NCI-H1092 treated with DMSO at 0.1 percent for 48 hours (cell line): ENCODE results near the gene LUC7L.
"Not testable (repeated sequence)": the region's sequence is repeated elsewhere in the genome, so short reads cannot be mapped to it uniquely, and the experiment has no call there.

ENCODE experiments used
- DNase-seq: peaks from one replicate; lab custom pipeline; 2025; lab: John Stamatoyannopoulos, UW

Gene LUC7L

DNA sequence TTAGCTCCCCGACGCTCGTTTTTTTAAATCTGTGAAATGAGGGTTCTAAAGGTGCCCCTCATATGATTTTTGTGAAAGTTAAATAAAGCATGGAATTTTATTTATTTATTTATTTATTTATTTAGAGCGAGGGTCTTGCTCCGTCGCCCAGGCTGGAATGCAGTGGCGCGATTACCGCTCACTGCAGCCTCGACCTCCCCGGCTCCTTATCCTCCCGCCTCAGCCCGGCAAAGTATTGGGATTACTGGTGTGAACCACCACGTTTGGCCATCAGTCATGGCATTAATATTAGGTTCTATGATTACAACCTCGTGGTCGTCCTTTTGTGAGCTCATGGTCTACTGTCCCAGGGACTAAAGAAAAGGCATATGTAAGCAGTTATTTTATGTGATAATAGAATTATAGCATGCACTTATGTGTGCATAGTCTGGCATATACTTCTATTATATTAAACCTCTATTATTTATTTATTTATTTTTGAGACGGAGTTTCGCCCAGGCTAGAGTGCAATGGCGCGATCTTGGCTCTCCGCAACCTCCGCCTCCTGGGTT is 557 bp upstream of the LUC7L start:
- no peak for DNase-seq

- peak; percentile 64 for DNase-seq
Measured at GRCh38 chr16:228151-228851, 948 bp downstream of the LUC7L start.

GRCh38 chr16:220021-220420 is 9.2 kb downstream of the LUC7L start:
- DNase-seq = no peak

DNA sequence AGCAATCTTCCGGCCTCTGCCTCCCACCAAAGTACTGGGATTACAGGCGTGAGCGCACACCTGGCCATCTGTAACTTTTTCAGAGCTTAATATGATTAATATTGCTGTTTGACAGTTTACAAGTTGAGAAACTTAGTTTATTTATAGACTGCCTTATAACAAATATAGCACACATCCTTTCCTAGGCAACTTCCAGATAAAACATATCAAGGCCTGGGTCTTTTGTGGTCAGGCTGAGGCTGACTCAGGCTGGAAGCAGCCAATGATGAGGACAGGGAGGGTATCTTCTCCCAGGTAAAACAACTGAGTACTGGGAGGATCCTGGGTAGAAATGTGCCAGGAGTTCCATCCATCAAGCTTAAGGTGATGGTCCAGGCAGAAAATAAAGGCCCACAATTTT is 16.2 kb downstream of the LUC7L start:
- no peak for DNase-seq

DNA sequence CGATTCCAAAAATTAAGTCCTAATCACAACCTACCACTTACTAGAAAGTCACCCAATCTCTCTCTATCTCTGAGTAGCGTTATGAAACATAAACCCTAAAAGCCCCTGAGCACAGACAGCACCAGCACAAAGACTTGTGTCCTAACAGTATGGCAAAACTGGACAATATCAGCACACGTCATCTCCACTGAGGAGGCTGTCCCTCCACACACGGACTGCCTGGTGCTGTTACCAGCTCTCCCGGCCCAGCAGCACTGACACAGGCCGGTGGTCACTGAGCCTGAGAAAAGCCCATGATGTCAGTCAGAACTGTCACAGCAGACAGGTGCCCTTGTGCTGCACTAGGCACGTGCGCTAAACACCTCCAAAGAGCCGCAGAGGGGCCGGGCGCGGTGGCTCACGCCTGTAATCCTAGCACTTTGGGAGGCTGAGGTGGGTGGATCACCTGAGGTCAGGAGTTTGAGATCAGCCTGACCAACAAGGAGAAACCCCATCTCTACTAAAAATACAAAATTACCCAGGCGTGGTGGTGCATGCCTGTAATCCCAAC is 17.5 kb downstream of the LUC7L start:
- not testable (repeated sequence) for DNase-seq

DNA sequence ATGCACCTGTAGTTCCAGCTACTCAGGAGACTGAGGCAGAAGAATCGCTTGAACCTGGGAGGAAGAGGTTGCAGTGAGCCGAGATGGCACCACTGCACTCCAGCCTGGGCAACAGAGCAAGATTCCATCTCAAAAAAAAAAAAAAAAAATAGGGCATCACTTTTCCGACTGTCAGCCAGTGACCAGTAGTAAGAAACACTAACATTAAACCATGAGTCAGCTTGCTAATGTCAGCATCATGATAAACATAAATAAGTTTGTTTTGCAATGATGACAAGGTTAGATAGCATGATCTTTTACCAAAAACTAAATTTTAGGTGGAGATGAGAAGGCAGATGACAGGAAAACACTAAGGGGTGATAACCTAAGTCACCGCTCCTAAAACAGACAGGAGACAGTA is 19.9 kb downstream of the LUC7L start:
- not testable (repeated sequence) for DNase-seq

DNA sequence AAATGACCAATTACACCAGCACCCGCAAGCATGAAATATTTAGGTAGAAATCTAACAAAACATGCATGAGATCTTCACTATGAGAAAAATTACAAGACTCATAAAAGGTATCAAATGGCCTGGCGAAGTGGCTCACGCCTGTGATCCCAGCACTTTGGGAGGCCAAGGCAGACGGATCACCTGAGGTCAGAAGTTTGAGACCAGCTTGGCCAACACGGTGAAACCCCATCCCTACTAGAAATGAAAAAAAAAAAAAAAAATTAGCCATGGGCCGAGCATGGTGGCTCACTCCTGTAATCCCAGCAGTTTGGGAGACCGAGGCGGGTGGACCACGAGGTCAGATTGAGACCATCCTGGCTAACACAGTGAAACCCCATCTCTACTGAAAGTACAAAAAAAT is 25.2 kb downstream of the LUC7L start:
- not testable (repeated sequence) for DNase-seq

DNA sequence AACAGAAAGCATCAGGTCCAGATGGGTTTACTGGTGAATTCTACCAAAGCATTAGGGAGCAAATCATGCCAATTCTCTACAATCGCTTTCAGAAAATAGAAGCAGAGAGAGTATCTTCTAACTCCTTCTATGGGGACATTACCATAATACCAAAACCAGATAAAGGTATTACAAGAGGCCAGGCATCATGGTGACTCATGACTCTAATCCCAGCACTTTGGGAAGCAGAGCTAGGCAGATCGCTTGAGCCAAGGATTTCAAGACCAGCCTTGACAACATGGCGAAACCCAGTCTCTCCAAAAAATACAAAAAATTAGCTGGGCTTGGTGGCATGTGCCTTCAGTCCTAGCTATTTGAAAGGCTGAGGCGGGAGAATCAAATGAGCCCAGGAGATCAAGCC is 26.0 kb downstream of the LUC7L start:
- DNase-seq = no peak

DNA sequence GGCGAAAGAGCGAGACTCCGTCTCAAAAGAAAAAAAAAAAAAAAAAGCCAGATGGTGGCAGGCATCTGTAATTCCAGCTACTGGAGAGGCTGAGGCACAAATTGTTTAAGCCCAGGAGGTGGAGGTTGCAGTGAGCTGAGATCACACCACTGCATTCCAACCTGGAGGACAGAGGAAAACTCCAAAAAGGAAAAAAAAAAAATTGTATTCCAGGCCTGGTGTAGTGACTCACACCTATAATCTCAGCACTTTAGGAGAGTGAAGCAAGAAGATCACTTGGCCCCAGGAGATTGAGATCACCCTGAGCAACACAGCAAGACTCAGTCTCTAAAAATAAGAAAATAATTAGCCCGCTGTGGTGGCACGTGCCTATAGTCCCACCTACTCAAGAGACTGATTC is 28.9 kb downstream of the LUC7L start:
- no peak for DNase-seq

- DNase-seq = no peak
Measured at GRCh38 chr16:194516-194915, 34.7 kb downstream of the LUC7L start.

DNA sequence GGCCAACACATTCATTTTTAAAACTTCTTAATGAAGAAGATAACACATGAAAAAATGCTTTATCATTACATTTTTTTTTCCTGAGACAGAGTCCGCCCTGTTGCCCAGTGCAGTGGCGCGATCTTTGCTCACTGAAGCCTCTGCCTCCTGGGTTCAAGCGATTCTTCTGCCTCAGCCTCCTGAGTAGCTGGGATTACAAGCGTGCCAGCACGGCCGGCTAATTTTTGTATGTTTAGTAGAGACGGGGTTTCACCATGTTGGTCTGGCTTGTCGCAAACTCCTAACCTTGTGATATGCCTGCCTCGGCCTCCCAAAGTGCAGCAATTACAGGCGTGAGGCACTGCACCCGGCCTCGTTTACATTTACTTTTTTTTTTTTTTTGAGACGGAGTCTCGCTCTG is 35.8 kb downstream of the LUC7L start:
- no peak for DNase-seq

- DNase-seq = no peak
Measured at GRCh38 chr16:192686-193085, 36.6 kb downstream of the LUC7L start.

- no peak for DNase-seq
Measured at GRCh38 chr16:191831-192230, 37.4 kb downstream of the LUC7L start.

DNA sequence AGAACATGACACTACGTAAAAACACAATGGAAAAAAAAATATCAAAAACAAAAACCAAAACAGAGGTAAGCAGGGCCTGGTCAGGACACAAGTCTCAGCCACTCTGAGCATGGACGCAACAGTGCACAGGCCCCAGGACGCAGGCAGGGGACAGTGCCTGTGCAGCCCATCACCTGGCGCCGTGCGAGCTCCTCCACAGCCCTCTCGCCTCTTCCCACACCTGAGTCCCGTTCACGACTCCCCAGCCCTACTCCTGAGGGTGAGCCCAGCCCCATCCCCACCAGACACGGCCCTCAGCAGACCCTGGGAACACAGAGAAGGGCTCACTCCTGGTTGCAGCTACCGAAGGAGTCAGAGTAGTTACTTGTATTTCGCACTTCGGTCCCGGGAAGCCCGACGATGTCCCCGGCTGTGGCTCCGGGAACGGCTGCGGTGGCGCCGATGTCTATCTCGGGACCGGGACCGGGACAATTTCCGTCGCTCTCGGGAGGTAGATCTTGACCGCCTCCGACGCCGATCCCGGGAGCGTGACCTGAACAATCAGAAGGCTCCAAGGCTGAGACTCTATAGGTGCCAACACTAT is 39.6 kb downstream of the LUC7L start:
- DNase-seq = no peak

DNA sequence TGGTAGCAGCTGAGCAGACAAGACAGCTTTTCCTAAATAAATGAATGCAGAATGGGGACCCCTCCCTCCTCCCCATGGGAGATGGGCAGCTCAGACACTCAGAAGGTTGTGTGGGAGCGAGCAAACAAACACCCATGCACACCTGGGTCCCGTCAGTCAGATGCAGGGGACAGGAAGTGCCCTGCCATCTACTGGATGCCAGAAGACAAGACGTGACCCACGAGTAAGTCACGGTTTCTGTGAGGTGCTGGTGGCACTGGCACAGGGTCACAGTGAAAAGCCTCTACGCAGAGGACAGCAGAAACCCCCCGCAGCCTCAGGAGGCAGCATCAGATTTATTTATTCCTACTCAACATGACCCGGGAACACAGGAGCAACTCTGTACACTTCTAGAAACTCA is 40.6 kb downstream of the LUC7L start:
- DNase-seq = no peak

DNA sequence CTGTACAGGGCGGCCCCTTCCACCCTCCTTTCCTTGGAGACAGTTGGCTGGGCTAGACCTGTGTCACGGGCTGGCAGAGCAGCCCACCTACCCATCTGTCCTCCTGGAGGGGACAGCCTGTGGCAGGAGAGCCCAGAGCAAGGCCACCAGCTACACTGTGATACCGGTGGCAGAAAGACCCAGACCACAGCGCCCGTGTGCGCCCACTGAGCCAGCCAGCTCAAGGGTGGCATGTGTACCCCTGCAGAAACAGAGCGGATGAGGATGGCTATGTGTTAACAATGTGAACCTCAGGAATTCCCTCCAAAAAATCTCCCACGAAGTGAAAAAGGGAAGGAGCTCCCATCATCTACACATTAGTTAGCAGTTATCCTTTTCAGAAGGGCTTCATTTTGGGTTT is 41.9 kb downstream of the LUC7L start:
- DNase-seq = no peak

DNA sequence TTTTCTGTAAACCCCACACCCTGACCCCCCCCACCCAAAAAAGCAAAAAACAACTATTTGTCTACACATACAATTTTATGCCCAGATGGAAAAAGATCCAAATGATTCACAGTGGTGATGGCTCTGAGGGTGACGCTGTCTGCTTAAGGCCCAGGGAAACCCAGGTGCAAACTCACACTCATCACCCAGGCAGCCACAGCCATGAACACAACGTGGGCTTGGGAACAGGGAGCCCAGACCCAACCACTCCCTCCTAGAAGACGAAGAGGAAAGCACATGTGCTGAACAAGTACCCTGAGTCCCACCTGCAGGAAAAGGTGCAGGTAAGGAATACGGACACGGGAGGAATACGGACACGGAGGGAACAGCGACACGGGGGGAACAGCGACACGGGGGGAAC is 43.6 kb downstream of the LUC7L start:
- no peak for DNase-seq

DNA sequence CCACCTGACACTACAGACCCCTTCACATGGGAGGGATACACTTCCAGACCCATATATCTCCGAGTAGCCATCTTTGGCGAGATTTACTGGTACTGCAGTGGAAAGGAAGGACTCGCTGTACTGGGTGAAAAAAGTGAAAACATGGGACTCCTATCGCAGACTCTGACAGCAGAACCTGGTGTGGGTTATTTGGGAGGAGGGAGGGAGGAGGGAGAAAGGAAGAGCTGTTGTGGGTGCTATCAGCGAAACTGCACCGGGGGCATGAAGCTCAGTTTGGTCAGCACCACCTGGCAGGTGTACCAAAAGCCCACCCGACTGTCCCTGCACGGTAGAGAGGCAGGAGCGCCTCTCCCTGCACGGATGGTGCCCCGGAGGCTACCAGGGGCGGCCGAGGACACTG is 44.0 kb downstream of the LUC7L start:
- no peak for DNase-seq

- no peak for DNase-seq
Measured at GRCh38 chr16:183005-183404, 46.2 kb downstream of the LUC7L start.

DNA sequence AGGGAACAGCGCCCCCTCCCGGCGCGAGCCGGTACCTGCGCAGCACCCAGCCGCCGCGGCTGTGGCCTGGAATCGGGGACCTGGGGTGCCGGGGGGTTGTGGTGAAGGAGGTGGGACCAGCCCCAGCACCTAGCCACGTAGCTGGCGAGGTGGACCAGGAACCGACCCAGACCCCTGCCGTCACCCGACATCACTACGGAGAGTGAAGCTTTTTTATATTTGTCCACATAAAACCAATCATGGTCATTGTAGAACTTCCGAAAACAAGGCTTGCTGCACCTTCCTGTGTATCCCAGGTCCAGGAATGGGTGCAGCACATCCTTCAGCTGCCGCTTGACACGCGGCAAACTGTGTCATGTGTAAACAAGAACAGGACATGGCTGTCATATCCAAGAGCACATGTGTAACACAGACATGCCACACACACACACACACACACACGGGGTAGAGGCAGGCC is 47.7 kb downstream of the LUC7L start:
- no peak for DNase-seq

GRCh38 chr16:180681-181564 is 48.3 kb downstream of the LUC7L start:
- peak; percentile 69 for DNase-seq

DNA sequence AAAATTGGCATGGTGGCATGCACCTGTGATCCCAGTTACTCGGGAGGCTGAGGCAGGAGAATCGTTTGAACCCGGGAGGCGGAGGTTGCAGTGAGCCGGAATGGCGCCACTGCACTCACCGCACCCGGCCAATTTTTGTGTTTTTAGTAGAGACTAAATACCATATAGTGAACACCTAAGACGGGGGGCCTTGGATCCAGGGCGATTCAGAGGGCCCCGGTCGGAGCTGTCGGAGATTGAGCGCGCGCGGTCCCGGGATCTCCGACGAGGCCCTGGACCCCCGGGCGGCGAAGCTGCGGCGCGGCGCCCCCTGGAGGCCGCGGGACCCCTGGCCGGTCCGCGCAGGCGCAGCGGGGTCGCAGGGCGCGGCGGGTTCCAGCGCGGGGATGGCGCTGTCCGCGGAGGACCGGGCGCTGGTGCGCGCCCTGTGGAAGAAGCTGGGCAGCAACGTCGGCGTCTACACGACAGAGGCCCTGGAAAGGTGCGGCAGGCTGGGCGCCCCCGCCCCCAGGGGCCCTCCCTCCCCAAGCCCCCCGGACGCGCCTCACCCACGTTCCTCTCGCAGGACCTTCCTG is 49.1 kb downstream of the LUC7L start, which contains the start of gene HBQ1:
HBQ1 (plus strand) TSS at position 359 of the 575 bp plus-strand sequence; CDS start at position 387, 28 bp downstream.
- peak; percentile 46 for DNase-seq
